Mesodermal cell (in vitro differentiated cells): ENCODE data around the gene ADTRP.

Experiments
- H3K27ac ChIP-seq: 2 replicates; pipeline ENCODE4 v1.7.0; 2013; ENCODE audit warnings: mild to moderate bottlenecking, low read depth, low read length, moderate library complexity; ENCODE audit not compliant: severe bottlenecking
- H3K36me3 ChIP-seq: 2 replicates; pipeline ENCODE4 v1.7.1; 2013; ENCODE audit warnings: mild to moderate bottlenecking, low read length, moderate library complexity; ENCODE audit not compliant: control insufficient read depth, insufficient read depth
- H3K4me1 ChIP-seq: one replicate; pipeline ENCODE4 v1.7.1; 2013; ENCODE audit warnings: mild to moderate bottlenecking, low read length; ENCODE audit not compliant: insufficient read depth, control insufficient read depth, poor library complexity, severe bottlenecking
- H3K4me3 ChIP-seq: 2 replicates; pipeline ENCODE4 v1.7.0; 2013; ENCODE audit warnings: low read length, control low read depth, mild to moderate bottlenecking; ENCODE audit not compliant: insufficient read depth, poor library complexity, severe bottlenecking; ENCODE audit errors: extremely low read depth
- H3K9me3 ChIP-seq: 2 replicates; pipeline ENCODE4 v1.7.1; 2013; ENCODE audit warnings: mild to moderate bottlenecking, low read length, moderate library complexity; ENCODE audit not compliant: control insufficient read depth
- WGBS, 2 experiments: methylation state at CpG; one replicate each; pipeline ENCODE4 v1.1.5; 2013; ENCODE audit warnings: missing lambda C conversion rate in 2 of 2; ENCODE audit not compliant: insufficient coverage in 2 of 2; 5-methylcytosine and 5-hydroxymethylcytosine counted together

Gene ADTRP

DNA sequence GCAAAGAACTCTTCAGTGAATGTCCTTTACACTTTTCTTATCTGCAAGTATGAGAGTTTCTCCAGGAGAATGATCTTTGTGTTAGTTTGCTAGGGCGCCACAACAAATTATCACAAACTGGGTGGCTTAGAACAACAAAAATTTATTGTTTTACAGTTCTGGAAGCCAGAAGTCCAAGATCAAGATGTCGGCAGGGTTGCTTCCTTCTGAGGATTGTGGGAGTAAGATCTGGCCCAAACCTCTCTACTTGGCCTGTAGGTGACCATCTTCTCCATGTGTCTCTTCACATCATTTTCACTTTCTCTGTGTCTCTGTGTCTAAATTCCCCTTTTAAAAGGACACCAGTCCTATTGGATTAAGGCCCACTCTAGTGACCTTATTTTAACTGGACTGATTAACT lies 103.0 kb downstream of the ADTRP start:
- WGBS, 2 experiments, result 86% methylated on average over 1 of the region's 2 CpGs; no CpG with 5 or more reads in 1 of the 2 experiments
- Histone ChIP-seq H3K4me1 (no peaks in the 10 kb centered on the region), H3K27ac (no peak overlapping the region), H3K4me3 (no peak overlapping the region), H3K9me3 (no peaks in the 10 kb centered on the region), H3K36me3 (no peaks in the 10 kb centered on the region)

DNA sequence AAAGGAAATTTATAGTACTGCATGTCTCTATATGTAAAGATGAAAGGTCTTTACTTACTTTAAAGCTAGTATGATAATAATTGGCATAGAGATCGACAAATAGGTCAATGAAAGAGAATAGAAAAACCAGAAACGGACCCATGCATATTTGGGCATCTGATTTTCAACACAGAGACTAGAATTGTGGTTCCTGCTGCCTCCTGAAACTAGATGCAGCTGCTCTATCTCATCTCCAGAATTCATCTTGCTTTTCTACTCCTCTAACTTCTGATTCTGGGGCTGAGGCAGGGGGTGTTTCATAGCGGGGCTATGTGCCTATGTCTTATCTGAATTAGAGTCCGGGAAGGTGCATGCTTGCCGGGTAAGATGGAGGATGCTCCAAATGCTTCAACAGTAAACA lies 105.9 kb downstream of the ADTRP start:
- no peaks in the 10 kb centered on the region for H3K4me1 ChIP-seq
- 92 to 96% methylated on average over 3 to 4 of the region's 5 CpGs for WGBS, 2 experiments

DNA sequence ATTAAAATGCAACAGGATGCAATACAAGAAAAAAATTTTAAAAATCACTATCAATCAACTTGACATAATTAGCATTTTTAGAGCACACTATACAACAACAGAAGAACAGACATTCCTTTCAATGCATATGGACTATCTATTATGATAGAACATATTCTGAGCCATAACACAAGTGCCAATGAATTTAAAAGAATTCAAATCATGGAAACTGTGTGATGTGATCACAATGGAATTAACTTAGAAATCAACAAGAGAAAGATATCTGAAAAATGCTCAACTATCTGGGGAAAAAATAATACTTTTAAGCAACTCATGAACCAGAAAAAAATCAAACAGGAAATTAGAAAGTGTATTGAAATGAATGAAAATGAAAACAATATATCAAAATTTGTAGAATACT lies 106.3 kb downstream of the ADTRP start:
- Histone ChIP-seq H3K9me3 (peaks cover 4% of the 10 kb centered on the region), H3K27ac (no peak overlapping the region), H3K4me1 (no peaks in the 10 kb centered on the region), H3K36me3 (no peaks in the 10 kb centered on the region), H3K4me3 (no peak overlapping the region)

More for the DNA sequence above, 105.9 kb downstream of the ADTRP start:
- Histone ChIP-seq H3K27ac (no peak overlapping the region), H3K9me3 (peaks cover 4% of the 10 kb centered on the region), H3K4me3 (no peak overlapping the region), H3K36me3 (no peaks in the 10 kb centered on the region)

DNA sequence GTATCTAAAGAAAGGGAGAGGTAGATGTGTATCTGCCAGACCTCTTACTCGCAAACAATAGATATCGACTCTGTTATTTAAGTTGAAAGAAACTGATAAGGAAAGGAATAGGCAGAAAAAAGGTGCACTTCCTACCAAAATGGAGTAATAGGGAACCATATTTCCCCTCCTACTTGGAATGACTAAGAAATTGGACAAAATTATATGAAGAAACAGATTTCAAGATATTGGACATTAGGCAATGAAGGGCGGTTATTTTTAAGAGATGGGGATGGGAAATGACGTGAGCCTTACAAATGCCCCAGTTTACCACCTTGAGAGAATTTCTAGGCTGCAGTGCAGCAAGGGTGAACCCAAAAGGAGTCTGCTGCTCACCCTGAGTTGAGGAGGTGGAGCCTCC lies 108.9 kb downstream of the ADTRP start:
- Histone ChIP-seq H3K4me3 (no peak overlapping the region), H3K4me1 (no peaks in the 10 kb centered on the region), H3K36me3 (no peaks in the 10 kb centered on the region), H3K27ac (no peak overlapping the region), H3K9me3 (peaks cover 4% of the 10 kb centered on the region)
- WGBS, 2 experiments, result 92 to 100% methylated on average over 2 to 4 of the region's 4 CpGs

DNA sequence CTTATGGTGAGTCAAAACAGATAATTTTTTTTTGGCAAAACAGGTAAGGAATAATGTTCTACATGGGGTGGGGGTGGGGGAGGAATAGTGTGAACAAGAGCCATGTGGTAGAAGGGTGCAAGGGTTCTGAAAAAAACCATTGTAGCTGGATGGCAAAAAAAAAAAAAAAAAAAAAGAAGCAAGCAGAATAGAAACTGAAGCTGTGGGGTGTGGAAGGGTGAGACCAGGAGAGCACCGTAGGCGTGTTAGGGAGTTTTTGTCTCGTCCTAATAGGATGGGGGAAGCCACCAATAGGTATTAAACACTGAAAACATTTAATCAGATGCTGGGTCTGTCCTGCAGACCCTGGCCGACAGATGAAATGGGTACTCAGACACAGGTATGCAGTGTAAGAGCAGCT lies 110.1 kb downstream of the ADTRP start:
- no peak overlapping the region for H3K4me3 ChIP-seq
- peaks cover 4% of the 10 kb centered on the region for H3K9me3 ChIP-seq
- H3K27ac ChIP-seq, result no peak overlapping the region
- no peaks in the 10 kb centered on the region for H3K4me1 ChIP-seq
- WGBS, 2 experiments, result 85 to 91% methylated on average over 1 to 4 of the region's 4 CpGs
- no peaks in the 10 kb centered on the region for H3K36me3 ChIP-seq

DNA sequence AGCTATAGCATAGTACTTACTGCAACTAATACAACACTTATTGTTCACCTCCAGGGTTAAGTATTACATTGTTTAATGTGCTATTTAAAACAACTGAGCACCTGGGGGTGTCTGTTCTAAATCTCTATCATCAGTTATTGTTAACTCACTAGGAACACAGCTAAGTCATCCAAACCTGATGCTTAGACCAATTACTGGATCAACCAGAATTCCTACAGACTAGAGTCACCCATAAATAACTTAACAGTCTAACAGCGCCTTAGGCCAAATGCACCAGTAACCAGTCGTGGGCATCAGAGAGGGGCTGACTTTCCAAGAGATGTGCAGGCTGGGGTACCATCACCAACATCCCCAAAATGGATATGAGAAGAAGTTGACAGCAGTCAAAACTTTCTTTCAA lies 110.7 kb downstream of the ADTRP start:
- no peak overlapping the region for H3K4me3 ChIP-seq
- H3K9me3 ChIP-seq, result peaks cover 4% of the 10 kb centered on the region
- no peaks in the 10 kb centered on the region for H3K4me1 ChIP-seq
- H3K36me3 ChIP-seq, result no peaks in the 10 kb centered on the region
- H3K27ac ChIP-seq, result no peak overlapping the region
- WGBS, 2 experiments, result 92 to 100% methylated on average over 2 of the region's 2 CpGs

DNA sequence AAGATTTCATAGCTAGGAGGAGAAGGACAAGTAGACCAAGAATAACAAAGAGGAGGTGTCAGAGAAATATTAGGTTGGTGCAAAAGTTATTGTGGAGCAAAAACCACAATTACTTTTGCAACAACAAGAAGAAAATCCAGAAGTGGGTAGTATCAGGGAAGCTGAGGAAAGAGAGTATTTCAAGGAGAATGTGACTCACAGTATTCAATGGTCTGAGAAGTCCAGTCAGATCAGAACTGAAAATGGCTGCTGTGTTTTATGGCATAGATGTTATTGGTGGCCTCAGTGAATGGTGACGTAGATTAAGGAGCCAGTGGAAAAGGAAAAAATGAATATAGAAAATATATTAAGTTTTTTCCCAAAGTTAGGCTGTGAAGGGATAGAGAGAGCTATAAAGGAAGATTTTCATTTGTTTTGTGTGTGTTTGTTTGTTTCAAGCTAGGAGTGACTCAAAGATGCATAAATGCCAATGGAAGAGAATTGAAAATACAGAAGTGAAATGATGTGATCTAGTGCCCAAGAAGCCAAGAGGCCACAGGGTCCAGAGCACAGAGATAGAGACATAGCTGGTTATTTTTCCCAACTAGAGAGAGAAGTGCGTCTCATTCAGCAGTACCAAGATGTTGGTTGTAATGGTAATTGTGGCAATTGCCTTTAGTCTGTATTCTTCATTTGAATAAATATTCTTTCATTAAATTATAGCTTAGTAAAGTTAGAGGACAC lies 112.8 kb downstream of the ADTRP start:
- no peaks in the 10 kb centered on the region for H3K4me1 ChIP-seq
- H3K36me3 ChIP-seq, result no peaks in the 10 kb centered on the region
- no peak overlapping the region for H3K27ac ChIP-seq
- WGBS, 2 experiments, result 89 to 100% methylated on average over 1 of the region's 2 CpGs
- peaks cover 4% of the 10 kb centered on the region for H3K9me3 ChIP-seq
- H3K4me3 ChIP-seq, result no peak overlapping the region
